SK-N-SH (cell line): ENCODE measurements around the gene RNF214.

Experiments
- CTCF ChIP-seq: fragments of 200-600 bp; sonication (generic); IDR thresholded peaks from 2 replicates; pipeline ENCODE4 v1.6.1; 2017; ENCODE audit warnings: antibody characterized with exemption, mild to moderate bottlenecking, moderate library complexity
- EP300 ChIP-seq, 2 experiments: IDR thresholded peaks; 2 replicates each; pipeline versions ENCODE4 v1.4.0 to v1.6.1; 2012; ENCODE audit warnings: borderline replicate concordance in 1 of 2, low read depth in 1 of 2, low read length in 1 of 2
- GATA2 ChIP-seq: sonication (generic); formaldehyde crosslinking; IDR thresholded peaks from 2 replicates; pipeline ENCODE4 v1.5.0; 2020; ENCODE audit warnings: mild to moderate bottlenecking, missing genetic modification reagents
- NRF1 ChIP-seq: IDR thresholded peaks from 2 replicates; pipeline ENCODE4 v1.6.1; 2012; ENCODE audit warnings: low read depth, mild to moderate bottlenecking, low read length
- RCOR1 ChIP-seq: fragments of 150-350 bp; IDR thresholded peaks from 2 replicates; pipeline ENCODE4 v1.6.1; 2017; ENCODE audit warnings: antibody characterized with exemption, low read length
- REST ChIP-seq: IDR thresholded peaks from 2 replicates; pipeline ENCODE4 v1.6.1; 2012; ENCODE audit warnings: mild to moderate bottlenecking, low read depth, low read length, moderate library complexity
- TCF12 ChIP-seq: IDR thresholded peaks from 2 replicates; pipeline ENCODE4 v1.4.0; 2012

- TF ChIP-seq NRF1 (no peak), RCOR1 (no peak), CTCF (no peak), EP300 (IDR thresholded peaks at IDR 0.05; ENCODE audit: borderline replicate concordance in 1 of 2, low read depth in 1 of 2, low read length in 1 of 2) (no peak), REST (no peak), GATA2 (CRISPR knock-in tag) (no peak), TCF12 (no peak)
These were observed 26.1 kb downstream of the RNF214 start for GRCh38 chr11:117258576-117258975.
